Measurements from ENCODE around the gene SLC25A43.

The SLC25A43 gene

GRCh38 chrX:119502727-119503483, 103.8 kb downstream of the SLC25A43 start:
- TF ChIP-seq CTCF (IDR thresholded peaks at IDR 0.05; ENCODE audit: control extremely low read depth, extremely low read depth, low read depth, missing control alignments), result no peak
- CTCF ChIA-PET, result interaction anchor here (1.7 kb wide), 1 partner anchor 13 kb away, joined by 6 read pairs; no protein-coding TSS in a partner anchor
- DNase-seq (ENCODE audit: extremely low spot score), result no peak
- POLR2A ChIA-PET, result no interaction called here

GRCh38 chrX:119503484-119503861, 104.3 kb downstream of the SLC25A43 start:
- ChIA-PET POLR2A (interaction anchor here (0.7 kb wide), 1 partner anchor 101 kb away, joined by 6 read pairs; no protein-coding TSS in a partner anchor), CTCF (interaction anchor here (1.7 kb wide), 1 partner anchor 13 kb away, joined by 6 read pairs; no protein-coding TSS in a partner anchor)
- no peak for TF ChIP-seq CTCF (IDR thresholded peaks at IDR 0.05; ENCODE audit: control extremely low read depth, extremely low read depth, low read depth, missing control alignments)
- DNase-seq (ENCODE audit: extremely low spot score), result no peak
